HEK293 (cell line): ENCODE data around the gene RAD54L.

Experiments
- CTCF ChIA-PET: fragments of 350-600 bp; formaldehyde crosslinking; extraction: SDS; loops from one replicate; lab custom pipeline; 2021; ENCODE audit warnings: antibody characterized with exemption; lab: Yijun Ruan, JAX
- POLR2A ChIA-PET: fragments of 300-600 bp; formaldehyde crosslinking; extraction: SDS; loops from one replicate; lab custom pipeline; 2020; ENCODE audit warnings: antibody characterized with exemption, inconsistent platforms; lab: Yijun Ruan, JAX
- H3K27ac ChIP-seq: fragments of 200-500 bp; sonication (Bioruptor generic); 2 replicates; pipeline ENCODE4 v1.5.1; 2014; ENCODE audit warnings: low read depth, low read length, control low read depth, inconsistent platforms; ENCODE audit errors: extremely low read depth
- H3K36me3 ChIP-seq, 2 experiments: fragments of 200-500 bp in 1 of 2; sonication (Bioruptor generic) in 1 of 2; 1 replicate in 1 of 2; 2 replicates in 1 of 2; pipeline ENCODE4 v1.5.1; 2014 to 2017; ENCODE audit warnings: inconsistent platforms in 2 of 2, low read length in 2 of 2; ENCODE audit not compliant: control insufficient read depth in 2 of 2, insufficient read depth in 1 of 2
- H3K4me1 ChIP-seq: fragments of 200-500 bp; sonication (Bioruptor generic); 2 replicates; pipeline ENCODE4 v1.5.1; 2014; ENCODE audit warnings: mild to moderate bottlenecking, low read length, inconsistent platforms; ENCODE audit not compliant: control insufficient read depth, insufficient read depth
- H3K4me3 ChIP-seq: 2 replicates; pipeline ENCODE4 v1.5.1; 2011; ENCODE audit warnings: low read depth, mild to moderate bottlenecking, control low read depth, low read length, moderate library complexity
- H3K9me3 ChIP-seq: fragments of 200-500 bp; sonication (Bioruptor generic); 2 replicates; pipeline ENCODE4 v1.5.1; 2014; ENCODE audit warnings: low read depth, low read length, inconsistent platforms; ENCODE audit not compliant: control insufficient read depth, insufficient read depth
- BCL11A ChIP-seq: fragments of 450-650 bp; formaldehyde crosslinking; IDR thresholded peaks from 2 replicates; pipeline ENCODE4 v1.5.1; 2016; ENCODE audit warnings: low read depth, missing biosample characterization, missing genetic modification characterization
- HOXA7 ChIP-seq: sonication (generic); formaldehyde crosslinking; IDR thresholded peaks from 2 replicates; pipeline ENCODE4 v1.8.1; 2022; ENCODE audit warnings: missing genetic modification reagents, borderline replicate concordance
- KLF16 ChIP-seq: fragments of 450-650 bp; formaldehyde crosslinking; IDR thresholded peaks from 2 replicates; pipeline ENCODE4 v1.5.1; 2017; ENCODE audit warnings: missing biosample characterization, missing genetic modification characterization
- MZF1 ChIP-seq: fragments of 450-650 bp; formaldehyde crosslinking; IDR thresholded peaks from 2 replicates; pipeline ENCODE4 v1.5.1; 2017; ENCODE audit warnings: missing biosample characterization, missing genetic modification characterization, borderline replicate concordance
- PRDM2 ChIP-seq: fragments of 450-650 bp; formaldehyde crosslinking; IDR thresholded peaks from 2 replicates; pipeline ENCODE4 v1.5.1; 2016; ENCODE audit warnings: missing biosample characterization, missing genetic modification characterization, borderline replicate concordance
- YY1 ChIP-seq: fragments of 450-650 bp; formaldehyde crosslinking; IDR thresholded peaks from 2 replicates; pipeline ENCODE4 v1.5.1; 2018; ENCODE audit warnings: missing biosample characterization, missing genetic modification characterization
- ZNF112 ChIP-seq: fragments of 450-650 bp; formaldehyde crosslinking; IDR thresholded peaks from 2 replicates; pipeline ENCODE4 v1.5.0; 2017; ENCODE audit warnings: missing biosample characterization, missing genetic modification characterization
- ZNF146 ChIP-seq: fragments of 450-650 bp; formaldehyde crosslinking; IDR thresholded peaks from 2 replicates; pipeline ENCODE4 v1.5.1; 2016; ENCODE audit warnings: missing biosample characterization, missing genetic modification characterization
- ZNF184 ChIP-seq: fragments of 450-650 bp; IDR thresholded peaks from 2 replicates; pipeline ENCODE4 v1.5.1; 2018; ENCODE audit warnings: missing biosample characterization, mild to moderate bottlenecking, missing genetic modification characterization
- ZNF221 ChIP-seq: fragments of 450-650 bp; formaldehyde crosslinking; IDR thresholded peaks from 2 replicates; pipeline ENCODE4 v1.5.1; 2017; ENCODE audit warnings: missing biosample characterization, missing genetic modification characterization, borderline replicate concordance
- ZNF223 ChIP-seq: fragments of 450-650 bp; formaldehyde crosslinking; IDR thresholded peaks from 2 replicates; pipeline ENCODE4 v1.5.1; 2016; ENCODE audit warnings: missing biosample characterization, missing genetic modification characterization
- ZNF266 ChIP-seq: fragments of 450-650 bp; formaldehyde crosslinking; IDR thresholded peaks from 2 replicates; pipeline ENCODE4 v1.5.1; 2016; ENCODE audit warnings: missing biosample characterization, missing genetic modification characterization, low read depth
- ZNF426 ChIP-seq: fragments of 450-650 bp; formaldehyde crosslinking; IDR thresholded peaks from 2 replicates; pipeline ENCODE4 v1.5.1; 2017; ENCODE audit warnings: missing biosample characterization, missing genetic modification characterization, mild to moderate bottlenecking, inconsistent platforms, moderate library complexity
- ZNF433 ChIP-seq: fragments of 450-650 bp; formaldehyde crosslinking; IDR thresholded peaks from 2 replicates; pipeline ENCODE4 v1.5.1; 2016; ENCODE audit warnings: missing biosample characterization, missing genetic modification characterization, low read depth
- ZNF449 ChIP-seq: fragments of 450-650 bp; formaldehyde crosslinking; IDR thresholded peaks from 2 replicates; pipeline ENCODE4 v1.5.1; 2017; ENCODE audit warnings: missing biosample characterization, mild to moderate bottlenecking, missing genetic modification characterization, moderate library complexity
- ZNF580 ChIP-seq: fragments of 450-650 bp; formaldehyde crosslinking; IDR thresholded peaks from 2 replicates; pipeline ENCODE4 v1.5.1; 2016; ENCODE audit warnings: missing biosample characterization, missing genetic modification characterization
- ZNF585B ChIP-seq: fragments of 450-650 bp; formaldehyde crosslinking; IDR thresholded peaks from 2 replicates; pipeline ENCODE4 v1.5.1; 2016; ENCODE audit warnings: missing biosample characterization, missing genetic modification characterization
- ZNF624 ChIP-seq: fragments of 450-650 bp; formaldehyde crosslinking; IDR thresholded peaks from 2 replicates; pipeline ENCODE4 v1.5.1; 2017; ENCODE audit warnings: missing biosample characterization, missing genetic modification characterization
- ZNF660 ChIP-seq: fragments of 450-650 bp; IDR thresholded peaks from 2 replicates; pipeline ENCODE4 v1.5.1; 2018; ENCODE audit warnings: missing biosample characterization, mild to moderate bottlenecking, missing genetic modification characterization
- ZNF664 ChIP-seq: fragments of 450-650 bp; formaldehyde crosslinking; IDR thresholded peaks from 2 replicates; pipeline ENCODE4 v1.5.1; 2016; ENCODE audit warnings: missing biosample characterization, missing genetic modification characterization
- ZNF677 ChIP-seq: fragments of 450-650 bp; IDR thresholded peaks from 2 replicates; pipeline ENCODE4 v1.5.0; 2018; ENCODE audit warnings: missing biosample characterization, mild to moderate bottlenecking, missing genetic modification characterization, moderate library complexity
- ZNF692 ChIP-seq: fragments of 450-650 bp; formaldehyde crosslinking; IDR thresholded peaks from 2 replicates; pipeline ENCODE4 v1.5.1; 2016; ENCODE audit warnings: missing biosample characterization, missing genetic modification characterization
- ZNF830 ChIP-seq: fragments of 450-650 bp; IDR thresholded peaks from 2 replicates; pipeline ENCODE4 v1.5.0; 2018; ENCODE audit warnings: missing biosample characterization, missing genetic modification characterization, low read depth, mild to moderate bottlenecking, moderate library complexity
- ZSCAN23 ChIP-seq: fragments of 450-650 bp; formaldehyde crosslinking; IDR thresholded peaks from 2 replicates; pipeline ENCODE4 v1.5.1; 2016; ENCODE audit warnings: missing biosample characterization, missing genetic modification characterization
- TF ChIP-seq, protein P1 (sequence below): fragments of 450-650 bp; IDR thresholded peaks from 2 replicates; pipeline ENCODE4 v1.5.1; 2018; ENCODE audit warnings: missing biosample characterization, missing genetic modification characterization

The RAD54L gene

DNA sequence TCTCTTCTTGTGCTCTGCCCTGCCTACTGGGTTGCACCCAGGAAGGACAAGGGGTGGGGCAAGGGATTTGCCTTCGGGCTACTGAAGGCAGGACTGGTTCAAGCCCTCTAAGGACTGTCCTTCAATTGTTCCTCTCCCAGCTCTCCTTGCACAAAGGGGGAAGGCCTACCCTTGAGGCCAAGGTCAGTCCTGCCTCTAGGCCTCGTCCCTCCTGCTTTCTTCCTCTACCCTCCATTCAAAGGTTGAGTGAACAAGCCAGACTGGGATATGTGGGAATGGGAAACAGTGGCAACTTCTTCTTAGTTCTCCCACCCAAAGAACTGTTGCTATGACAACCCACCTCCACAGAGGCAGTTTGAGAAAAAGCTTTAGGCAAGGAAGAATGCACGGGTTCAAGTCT, 41.8 kb upstream of the RAD54L start:
- CTCF ChIA-PET: interaction anchor here (5.6 kb wide), 1 partner anchor 17 kb away, joined by 49 read pairs; no protein-coding TSS in a partner anchor
- peaks cover 0 to 8% of the 10 kb centered on the region in 2 experiments; a peak in 2 of 3 replicates for H3K36me3 ChIP-seq
- TF ChIP-seq ZNF223 (no peak), ZNF664 (tag by site-specific recombination) (no peak), ZNF266 (tag by site-specific recombination) (no peak), ZNF184 (no peak), MZF1 (tag by site-specific recombination) (no peak), ZNF580 (no peak), HOXA7 (CRISPR knock-in tag) (no peak), ZNF660 (no peak), ZNF433 (no peak), ZNF112 (tag by site-specific recombination) (no peak), ZSCAN23 (no peak), ZNF585B (no peak)
- TF ChIP-seq, protein P1, sequence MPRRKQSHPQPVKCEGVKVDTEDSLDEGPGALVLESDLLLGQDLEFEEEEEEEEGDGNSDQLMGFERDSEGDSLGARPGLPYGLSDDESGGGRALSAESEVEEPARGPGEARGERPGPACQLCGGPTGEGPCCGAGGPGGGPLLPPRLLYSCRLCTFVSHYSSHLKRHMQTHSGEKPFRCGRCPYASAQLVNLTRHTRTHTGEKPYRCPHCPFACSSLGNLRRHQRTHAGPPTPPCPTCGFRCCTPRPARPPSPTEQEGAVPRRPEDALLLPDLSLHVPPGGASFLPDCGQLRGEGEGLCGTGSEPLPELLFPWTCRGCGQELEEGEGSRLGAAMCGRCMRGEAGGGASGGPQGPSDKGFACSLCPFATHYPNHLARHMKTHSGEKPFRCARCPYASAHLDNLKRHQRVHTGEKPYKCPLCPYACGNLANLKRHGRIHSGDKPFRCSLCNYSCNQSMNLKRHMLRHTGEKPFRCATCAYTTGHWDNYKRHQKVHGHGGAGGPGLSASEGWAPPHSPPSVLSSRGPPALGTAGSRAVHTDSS (tag by site-specific recombination): no peak
- TF ChIP-seq, all 188 proteins: peak for 0
- Histone ChIP-seq H3K4me3 (no peak overlapping the region), H3K27ac (no peak overlapping the region), H3K4me1 (no peaks in the 10 kb centered on the region), H3K9me3 (no peaks in the 10 kb centered on the region)
- POLR2A ChIA-PET: interaction anchor here (1.0 kb wide), 1 partner anchor 12 kb away, joined by 3 read pairs; no protein-coding TSS in a partner anchor

DNA sequence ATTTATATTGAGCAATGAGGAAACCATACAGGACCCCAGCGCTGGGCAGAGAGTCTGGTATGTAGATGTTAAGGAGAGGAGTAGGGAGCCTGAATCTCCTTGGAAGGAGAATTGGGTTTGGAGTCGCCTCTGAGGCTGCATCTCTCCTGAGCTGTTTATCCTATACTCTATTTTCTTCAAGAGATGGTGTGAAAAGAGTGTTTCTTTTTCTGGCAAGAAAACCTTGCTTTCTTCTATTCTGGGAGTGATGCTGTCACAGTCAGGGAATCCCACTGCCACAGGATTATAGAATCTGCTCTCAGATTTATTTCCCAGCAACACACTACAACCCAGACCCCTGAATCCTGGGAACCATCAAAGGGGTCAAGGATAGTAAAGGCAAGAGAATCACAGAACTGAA, 41.2 kb upstream of the RAD54L start:
- POLR2A ChIA-PET: interaction anchor here (1.0 kb wide), 1 partner anchor 12 kb away, joined by 3 read pairs; no protein-coding TSS in a partner anchor
- peaks cover 0 to 8% of the 10 kb centered on the region in 2 experiments; a peak in 2 of 3 replicates for H3K36me3 ChIP-seq
- TF ChIP-seq KLF16: no peak
- no peak for TF ChIP-seq ZNF426 (tag by site-specific recombination)
- TF ChIP-seq ZNF624: no peak
- TF ChIP-seq ZNF449 (tag by site-specific recombination): no peak
- no peak for TF ChIP-seq PRDM2 (tag by site-specific recombination)
- no peak for TF ChIP-seq BCL11A
- no peak for TF ChIP-seq ZNF146 (tag by site-specific recombination)
- TF ChIP-seq ZNF677: no peak
- TF ChIP-seq ZNF221 (tag by site-specific recombination): no peak
- TF ChIP-seq YY1 (tag by site-specific recombination): no peak
- TF ChIP-seq ZNF692: no peak
- no peak for TF ChIP-seq ZNF830 (tag by site-specific recombination)
- no peak overlapping the region for H3K27ac ChIP-seq
- CTCF ChIA-PET: interaction anchor here (0.6 to 5.6 kb wide), 3 partner anchors 15 to 170 kb away, joined by 3 to 49 read pairs (median 3); no protein-coding TSS in a partner anchor
- H3K9me3 ChIP-seq: no peaks in the 10 kb centered on the region
- no peak overlapping the region for H3K4me3 ChIP-seq
- no peaks in the 10 kb centered on the region for H3K4me1 ChIP-seq
